WI38 (cell line): Measurements from ENCODE around the gene ANO7.

Experiments used
- H3K4me3 ChIP-seq: 2 replicates; pipeline ENCODE4 v1.5.1; 2011; ENCODE audit warnings: low read depth, mild to moderate bottlenecking, control low read depth, low read length
- TF ChIP-seq, protein P1 (sequence below): IDR thresholded peaks from 2 replicates; pipeline ENCODE4 v1.5.1; 2012; ENCODE audit warnings: low read depth, mild to moderate bottlenecking, control low read depth, low read length

The ANO7 gene

DNA sequence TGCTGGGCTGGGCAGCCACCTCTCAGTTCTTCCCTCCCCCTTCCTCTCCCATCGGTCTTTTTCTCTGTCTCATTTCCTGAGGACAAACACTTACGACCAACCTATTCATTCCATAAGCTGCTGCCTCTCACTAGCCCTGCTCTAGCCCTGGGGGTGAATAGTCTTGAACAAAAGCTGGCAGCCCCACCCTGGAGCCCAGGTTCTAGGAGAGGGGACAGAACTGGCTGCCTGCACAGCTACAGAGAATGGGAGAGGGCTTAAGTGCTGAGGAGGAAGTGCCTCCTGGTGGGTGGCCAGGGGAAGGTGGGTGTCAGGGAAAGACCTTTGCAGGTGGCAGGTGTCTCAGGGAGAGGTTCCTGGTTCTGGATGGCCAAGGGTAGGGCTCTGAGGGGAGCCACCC, 22.8 kb downstream of the ANO7 start:
- no peak overlapping the region for H3K4me3 ChIP-seq
- TF ChIP-seq, protein P1, sequence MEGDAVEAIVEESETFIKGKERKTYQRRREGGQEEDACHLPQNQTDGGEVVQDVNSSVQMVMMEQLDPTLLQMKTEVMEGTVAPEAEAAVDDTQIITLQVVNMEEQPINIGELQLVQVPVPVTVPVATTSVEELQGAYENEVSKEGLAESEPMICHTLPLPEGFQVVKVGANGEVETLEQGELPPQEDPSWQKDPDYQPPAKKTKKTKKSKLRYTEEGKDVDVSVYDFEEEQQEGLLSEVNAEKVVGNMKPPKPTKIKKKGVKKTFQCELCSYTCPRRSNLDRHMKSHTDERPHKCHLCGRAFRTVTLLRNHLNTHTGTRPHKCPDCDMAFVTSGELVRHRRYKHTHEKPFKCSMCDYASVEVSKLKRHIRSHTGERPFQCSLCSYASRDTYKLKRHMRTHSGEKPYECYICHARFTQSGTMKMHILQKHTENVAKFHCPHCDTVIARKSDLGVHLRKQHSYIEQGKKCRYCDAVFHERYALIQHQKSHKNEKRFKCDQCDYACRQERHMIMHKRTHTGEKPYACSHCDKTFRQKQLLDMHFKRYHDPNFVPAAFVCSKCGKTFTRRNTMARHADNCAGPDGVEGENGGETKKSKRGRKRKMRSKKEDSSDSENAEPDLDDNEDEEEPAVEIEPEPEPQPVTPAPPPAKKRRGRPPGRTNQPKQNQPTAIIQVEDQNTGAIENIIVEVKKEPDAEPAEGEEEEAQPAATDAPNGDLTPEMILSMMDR: no peak

DNA sequence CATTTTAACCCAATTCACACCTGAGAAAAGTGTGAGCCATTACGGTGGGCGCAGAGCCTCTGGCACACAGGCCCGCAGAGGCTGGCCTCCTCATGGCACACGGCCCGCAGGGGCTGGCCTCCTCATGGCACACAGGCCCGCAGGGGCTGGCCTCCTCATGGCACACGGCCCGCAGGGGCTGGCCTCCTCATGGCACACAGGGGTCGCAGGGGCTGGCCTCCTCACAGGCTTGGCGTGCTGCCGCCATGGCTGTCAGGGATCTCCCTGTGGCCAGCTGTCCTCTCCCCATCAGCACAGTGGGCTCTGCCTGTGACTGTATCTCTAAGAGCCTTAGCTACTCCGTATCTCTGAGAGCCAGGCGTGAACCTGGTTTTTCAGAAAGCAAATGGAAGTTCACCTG, 24.6 kb downstream of the ANO7 start:
- TF ChIP-seq, protein P1: no peak
- H3K4me3 ChIP-seq: no peak overlapping the region

DNA sequence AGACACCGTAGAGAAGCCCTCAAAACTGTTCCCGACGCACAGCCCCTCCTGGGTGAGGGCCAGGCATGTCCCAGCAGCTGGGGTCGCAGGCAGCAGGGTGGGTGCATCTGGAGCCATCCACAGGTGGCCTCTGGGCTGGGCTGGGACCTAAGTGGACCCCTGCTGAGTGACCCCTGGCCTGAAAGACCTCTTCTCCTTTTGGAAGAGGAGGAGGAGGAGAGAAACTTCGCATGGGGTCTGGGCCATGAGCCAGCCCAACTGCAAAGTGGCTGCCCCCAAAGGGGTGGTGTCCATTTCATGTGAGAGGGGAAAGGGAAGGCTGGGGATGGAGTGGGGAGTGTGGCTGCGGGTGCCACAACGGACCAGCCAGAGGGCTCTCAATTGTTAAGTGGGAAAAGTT, 25.1 kb downstream of the ANO7 start:
- TF ChIP-seq, protein P1: no peak
- no peak overlapping the region for H3K4me3 ChIP-seq

DNA sequence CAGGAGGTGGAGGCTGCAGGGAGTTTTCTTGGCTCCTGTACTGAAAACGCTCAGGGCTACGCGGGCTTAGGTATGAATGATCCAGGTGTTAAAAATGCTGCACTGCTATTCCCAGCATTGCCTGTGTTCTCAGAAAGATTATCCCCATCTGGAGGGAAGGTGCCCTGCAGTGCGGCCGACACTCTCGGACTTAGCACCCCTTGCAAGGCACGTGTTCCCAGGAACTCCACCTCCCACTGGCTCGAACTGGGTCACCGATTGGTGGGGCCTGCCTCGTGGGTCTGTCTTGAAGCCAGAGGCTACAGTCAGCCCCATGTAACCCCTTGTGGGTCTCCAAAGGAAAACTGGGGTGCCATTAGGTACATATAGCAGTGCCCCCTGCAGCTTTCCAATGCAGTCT, 25.7 kb downstream of the ANO7 start:
- no peak overlapping the region for H3K4me3 ChIP-seq
- TF ChIP-seq, protein P1: no peak

DNA sequence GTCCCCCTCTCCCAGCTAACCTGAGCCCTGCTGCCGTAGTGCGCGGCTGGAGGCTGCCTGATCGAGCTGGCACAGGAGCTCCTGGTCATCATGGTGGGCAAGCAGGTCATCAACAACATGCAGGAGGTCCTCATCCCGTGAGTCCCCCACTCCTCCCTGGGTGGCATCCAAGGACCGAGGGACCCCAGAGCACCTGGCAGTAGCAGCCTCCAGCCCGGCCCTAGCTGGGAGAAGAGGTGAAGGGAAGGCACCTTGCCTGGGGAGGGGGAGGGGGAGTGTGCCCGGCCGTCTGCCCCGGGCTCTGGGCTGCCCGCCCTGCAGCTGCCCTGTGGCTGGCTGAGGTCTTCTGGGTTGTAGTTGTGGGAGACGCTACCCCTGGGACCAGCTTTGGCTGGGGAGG, 26.3 kb downstream of the ANO7 start:
- H3K4me3 ChIP-seq: no peak overlapping the region
- TF ChIP-seq, protein P1: no peak

DNA sequence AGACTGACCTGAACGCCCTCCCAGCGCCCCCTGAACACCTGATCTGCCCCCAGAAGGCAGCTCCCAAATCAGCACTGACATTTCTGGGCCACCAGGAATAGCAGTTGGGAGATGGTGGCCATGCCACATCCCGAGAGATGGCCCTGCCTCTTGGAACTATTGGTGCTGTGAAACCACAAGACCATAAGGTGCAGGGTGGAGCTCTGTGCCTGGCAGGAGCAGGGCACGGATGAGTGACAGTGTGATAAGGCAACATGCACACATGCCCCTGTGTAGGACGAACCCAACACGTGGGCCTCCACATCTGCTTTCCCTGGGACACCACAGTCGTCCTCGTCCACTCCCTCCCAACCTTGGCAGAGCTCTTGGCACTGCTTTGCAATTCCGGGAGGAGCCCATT, 26.9 kb downstream of the ANO7 start:
- TF ChIP-seq, protein P1: no peak
- no peak overlapping the region for H3K4me3 ChIP-seq

DNA sequence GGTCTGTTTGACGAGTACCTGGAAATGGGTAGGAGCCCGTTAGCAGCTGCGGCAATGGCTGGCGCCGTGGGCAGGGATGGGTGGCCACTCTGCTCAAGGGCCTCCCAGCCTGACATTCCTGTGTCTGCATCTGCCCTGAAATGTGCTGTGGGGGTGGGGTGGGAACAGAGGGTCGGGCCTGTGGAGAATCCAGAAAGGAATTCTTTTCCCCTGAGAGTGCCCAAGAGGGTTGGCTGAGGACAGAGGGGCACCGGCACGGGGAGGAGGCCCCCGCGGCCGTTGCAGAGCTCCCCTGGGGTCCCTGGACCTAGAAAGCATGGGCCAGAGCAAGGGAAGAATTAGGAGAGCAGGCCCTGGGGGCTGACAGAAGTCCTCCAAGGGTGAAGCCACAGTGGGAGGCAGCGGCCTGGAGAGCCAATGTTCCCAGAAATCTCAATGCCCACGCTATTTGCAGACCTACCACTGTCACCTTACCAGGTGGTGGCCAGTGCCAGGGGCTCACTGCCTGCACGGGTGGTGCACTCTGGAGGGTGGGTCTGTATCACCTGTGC, 27.8 kb downstream of the ANO7 start:
- TF ChIP-seq, protein P1: no peak
- H3K4me3 ChIP-seq: no peak overlapping the region
